OCI-LY7 (cell line): ENCODE data around the gene NOP56. TPM values are rescaled to one million over a fixed set of nuclear protein-coding genes. Genes with fewer than 3 reads are reported as not detected.

Source experiments
- BruUV-seq: library from RNA; stranded (reverse); fragments of 400-500 nt; replicated peaks from 2 replicates; lab custom pipeline; 2021; lab: Mats Ljungman, UMichigan
- CTCF ChIA-PET: fragments of 300-600 bp; sonication (Branson Sonifier 250); formaldehyde crosslinking; loops from one replicate; lab custom pipeline; 2022; ENCODE audit warnings: antibody characterized with exemption; ENCODE audit not compliant: unreplicated experiment; lab: Charles Lee
- POLR2A ChIA-PET: fragments of 300-600 bp; sonication (Branson Sonifier 250); formaldehyde crosslinking; loops from one replicate; lab custom pipeline; 2022; ENCODE audit warnings: antibody characterized with exemption; lab: Charles Lee
- DNase-seq: peaks from one replicate; pipeline ENCODE4 v3.0.0-alpha.2; 2015; ENCODE audit warnings: low spot score
- H2AFZ ChIP-seq: fragments of 200-600 bp; sonication (generic), shearing (Covaris generic); 2 replicates; pipeline ENCODE4 v1.6.1; 2014; ENCODE audit warnings: mild to moderate bottlenecking, antibody characterized with exemption, low read length, moderate library complexity
- H3K27ac ChIP-seq: fragments of 200-600 bp; sonication (generic); 2 replicates; pipeline ENCODE4 v1.5.1; 2014; ENCODE audit warnings: mixed run types, low read depth, mild to moderate bottlenecking, moderate library complexity, low read length, inconsistent platforms; ENCODE audit not compliant: poor library complexity, severe bottlenecking
- H3K36me3 ChIP-seq: fragments of 200-600 bp; sonication (generic); 2 replicates; pipeline ENCODE4 v1.6.1; 2014; ENCODE audit warnings: mild to moderate bottlenecking, antibody characterized with exemption, low read length, moderate library complexity, mixed read lengths; ENCODE audit not compliant: insufficient read depth
- H3K4me1 ChIP-seq: fragments of 200-600 bp; sonication (generic); 2 replicates; pipeline ENCODE4 v1.5.1; 2014; ENCODE audit warnings: mild to moderate bottlenecking, low read length; ENCODE audit not compliant: insufficient read depth, poor library complexity, severe bottlenecking
- H3K4me2 ChIP-seq: fragments of 200-600 bp; sonication (generic); 2 replicates; pipeline ENCODE4 v1.6.1; 2014; ENCODE audit warnings: mild to moderate bottlenecking, low read length
- H3K4me3 ChIP-seq: fragments of 200-600 bp; sonication (generic); 2 replicates; pipeline ENCODE4 v1.5.1; 2014; ENCODE audit warnings: mild to moderate bottlenecking, low read depth, low read length; ENCODE audit not compliant: poor library complexity, severe bottlenecking
- H3K79me2 ChIP-seq: fragments of 200-600 bp; sonication (generic); 2 replicates; pipeline ENCODE4 v1.6.1; 2016; ENCODE audit warnings: low read depth, mild to moderate bottlenecking, low read length, moderate library complexity, mixed read lengths; ENCODE audit not compliant: insufficient read depth
- H3K9me2 ChIP-seq: fragments of 200-600 bp; sonication (generic); 2 replicates; pipeline ENCODE4 v1.6.1; 2016; ENCODE audit warnings: mild to moderate bottlenecking, low read length, mixed read lengths; ENCODE audit not compliant: insufficient read depth
- H3K9me3 ChIP-seq: fragments of 200-600 bp; sonication (generic); 2 replicates; pipeline ENCODE4 v1.6.1; 2014; ENCODE audit warnings: mild to moderate bottlenecking, mixed run types, low read length, mixed read lengths
- H4K20me1 ChIP-seq: fragments of 200-600 bp; sonication (generic); 2 replicates; pipeline ENCODE4 v1.6.1; 2014; ENCODE audit warnings: mild to moderate bottlenecking, antibody characterized with exemption, low read length, moderate library complexity, mixed read lengths; ENCODE audit not compliant: insufficient read depth
- CTCF ChIP-seq: fragments of 200-600 bp; sonication (generic); conservative IDR thresholded peaks from 2 replicates; pipeline ENCODE4 v1.5.1; 2014; ENCODE audit warnings: mild to moderate bottlenecking, antibody characterized with exemption, low read length, moderate library complexity, mixed read lengths
- EZH2phosphoT487 ChIP-seq: fragments of 200-600 bp; sonication (generic); IDR thresholded peaks from 2 replicates; pipeline ENCODE4 v1.6.1; 2018; ENCODE audit warnings: low read depth, borderline replicate concordance, mild to moderate bottlenecking, mixed run types, antibody characterized with exemption, low read length, moderate library complexity, mixed read lengths
- intact Hi-C: fragments of 100-400 bp; cut with micrococcal nuclease; formaldehyde crosslinking; loops from one replicate; pipeline ENCODE4 v1.10.0; 2022; ENCODE audit not compliant: unreplicated experiment
- total RNA-seq, 2 experiments: library from RNA; depleted of rRNA in 1 of 2; stranded (reverse); fragments of >200 nt in 1 of 2; shearing (Covaris generic) in 1 of 2; gene quantifications; 2 replicates each; pipeline ENCODE4 v1.2.3, GENCODE V29; 2014 to 2022

Gene NOP56
- total RNA-seq, 2 experiments from 2014 or later: 544 to 580 TPM

- no peak overlapping the region for H2AFZ ChIP-seq
- no peaks in the 10 kb centered on the region for H3K79me2 ChIP-seq
- H3K27ac ChIP-seq: no peak overlapping the region
- H3K9me2 ChIP-seq: no peaks in the 10 kb centered on the region
- no peak overlapping the region for H3K4me2 ChIP-seq
- intact Hi-C loops: no loop called here
- no peaks in the 10 kb centered on the region for H3K4me1 ChIP-seq
- ChIA-PET POLR2A (no interaction called here), CTCF (no interaction called here)
- no peaks in the 10 kb centered on the region for H4K20me1 ChIP-seq
- BruUV-seq: no TSS peak
- peaks cover 8% of the 10 kb centered on the region; the same call in 1 of the 2 replicates for H3K9me3 ChIP-seq
- DNase-seq: no peak
- TF ChIP-seq EZH2phosphoT487 (no peak), CTCF (no peak)
- H3K36me3 ChIP-seq: no peaks in the 10 kb centered on the region
- H3K4me3 ChIP-seq: no peak overlapping the region
Measured at GRCh38 chr20:2625062-2625461, 27.4 kb upstream of the NOP56 start.

DNA sequence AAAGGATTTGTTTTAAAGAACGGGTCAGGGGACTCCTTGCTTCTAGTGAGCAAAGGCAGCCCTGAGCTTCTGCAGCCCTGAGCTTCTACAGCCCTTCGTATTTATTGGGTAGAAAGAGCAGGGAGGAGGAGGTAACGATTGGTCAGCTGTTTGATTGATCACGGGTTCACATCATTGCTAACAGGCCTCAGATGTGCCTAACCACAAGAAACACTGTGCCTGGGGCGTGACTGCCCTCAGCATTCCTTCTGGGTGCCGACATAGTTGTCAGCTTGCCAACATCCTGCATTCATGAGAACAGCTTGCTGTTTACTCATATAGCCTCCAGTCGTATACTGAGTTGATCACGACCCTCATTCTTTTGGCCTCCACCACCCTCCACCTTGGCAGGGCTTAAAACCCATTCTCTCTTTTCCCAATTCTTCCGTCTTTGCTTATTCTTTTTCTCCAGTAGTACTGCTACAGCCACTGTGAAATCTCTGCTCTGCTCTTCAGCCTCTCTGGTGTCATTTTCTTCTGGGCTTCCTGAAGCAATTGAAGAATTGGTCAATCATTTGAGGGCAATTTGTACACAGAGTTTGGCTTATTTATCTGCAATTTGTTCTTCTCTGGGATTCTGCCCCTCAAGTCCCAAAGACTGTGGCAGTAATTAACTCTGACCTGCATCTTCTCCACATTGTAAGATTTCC, 25.4 kb upstream of the NOP56 start:
- Histone ChIP-seq H3K4me3 (no peak overlapping the region), H3K9me3 (peaks cover 8% of the 10 kb centered on the region; the same call in 1 of the 2 replicates), H4K20me1 (no peaks in the 10 kb centered on the region), H3K4me1 (no peaks in the 10 kb centered on the region), H3K4me2 (no peak overlapping the region), H3K79me2 (no peaks in the 10 kb centered on the region), H2AFZ (no peak overlapping the region), H3K36me3 (no peaks in the 10 kb centered on the region), H3K9me2 (no peaks in the 10 kb centered on the region), H3K27ac (no peak overlapping the region)
- CTCF ChIA-PET: no interaction called here
- DNase-seq: no peak
- TF ChIP-seq CTCF (no peak), EZH2phosphoT487 (no peak)
- intact Hi-C loops: no loop called here
- POLR2A ChIA-PET: no interaction called here
- no TSS peak for BruUV-seq

DNA sequence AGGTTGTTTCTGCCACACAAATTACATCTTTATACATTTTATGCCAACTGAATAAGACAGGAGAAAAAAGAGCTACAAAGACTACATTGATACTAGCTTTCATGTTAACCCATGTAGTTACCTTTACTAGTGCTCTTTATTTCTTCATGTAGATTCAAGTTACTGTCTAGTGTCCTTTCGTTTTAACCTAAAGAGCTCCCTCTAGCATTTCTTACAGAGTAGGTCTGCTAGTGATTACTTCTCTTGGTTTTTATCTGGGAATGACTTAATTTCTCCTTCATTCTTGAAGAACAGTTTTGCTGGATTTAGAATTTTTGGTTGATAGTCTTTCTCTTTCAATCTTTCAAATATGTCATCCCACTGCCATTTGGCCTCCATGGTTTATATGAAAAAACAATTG, 21.2 kb upstream of the NOP56 start:
- Histone ChIP-seq H3K9me2 (no peaks in the 10 kb centered on the region), H3K4me1 (no peaks in the 10 kb centered on the region), H4K20me1 (no peaks in the 10 kb centered on the region), H2AFZ (no peak overlapping the region), H3K4me3 (no peak overlapping the region), H3K36me3 (no peaks in the 10 kb centered on the region), H3K9me3 (peaks cover 8% of the 10 kb centered on the region; the same call in 1 of the 2 replicates), H3K27ac (no peak overlapping the region), H3K79me2 (no peaks in the 10 kb centered on the region), H3K4me2 (no peak overlapping the region)
- intact Hi-C loops: no loop called here
- no peak for DNase-seq
- BruUV-seq: no TSS peak
- ChIA-PET CTCF (no interaction called here), POLR2A (interaction anchor here (0.7 kb wide), 1 partner anchor 17 kb away, joined by 3 read pairs; no protein-coding TSS in a partner anchor)
- TF ChIP-seq EZH2phosphoT487 (no peak), CTCF (peak; percentile 40; the same call in 1 of the 2 replicates)
